OCI-LY1 (cell line): Measurements from ENCODE around the gene POLR2F.

ENCODE experiments used
- H2AFZ ChIP-seq: fragments of 200-600 bp; sonication (generic), shearing (Covaris generic); 2 replicates; pipeline ENCODE4 v1.6.0; 2014; ENCODE audit warnings: antibody characterized with exemption, mild to moderate bottlenecking, low read length
- H3F3A ChIP-seq: fragments of 200-600 bp; sonication (generic), shearing (Covaris generic); 2 replicates; pipeline ENCODE4 v1.6.0; 2014; ENCODE audit warnings: mild to moderate bottlenecking, antibody characterized with exemption, low read length, moderate library complexity; ENCODE audit not compliant: insufficient read depth
- H3K27ac ChIP-seq: fragments of 200-600 bp; sonication (generic); 2 replicates; pipeline ENCODE4 v1.5.1; 2014; ENCODE audit warnings: low read length, mixed run types, mild to moderate bottlenecking, low read depth; ENCODE audit not compliant: poor library complexity, severe bottlenecking
- H3K27me3 ChIP-seq: fragments of 200-600 bp; sonication (generic); 2 replicates; pipeline ENCODE4 v1.6.0; 2014; ENCODE audit warnings: antibody characterized with exemption, mild to moderate bottlenecking, low read length, moderate library complexity; ENCODE audit not compliant: insufficient read depth
- H3K36me3 ChIP-seq: fragments of 200-600 bp; sonication (generic); 2 replicates; pipeline ENCODE4 v1.6.1; 2014; ENCODE audit warnings: mild to moderate bottlenecking, antibody characterized with exemption, low read length, moderate library complexity, mixed read lengths; ENCODE audit not compliant: insufficient read depth
- H3K4me1 ChIP-seq: fragments of 200-600 bp; sonication (generic); 2 replicates; pipeline ENCODE4 v1.5.1; 2014; ENCODE audit warnings: mild to moderate bottlenecking, low read length, moderate library complexity; ENCODE audit not compliant: insufficient read depth, severe bottlenecking
- H3K4me2 ChIP-seq: fragments of 200-600 bp; sonication (generic), shearing (Covaris generic); 2 replicates; pipeline ENCODE4 v1.6.1; 2014; ENCODE audit warnings: low read length
- H3K4me3 ChIP-seq: fragments of 200-600 bp; sonication (generic); 2 replicates; pipeline ENCODE4 v1.5.1; 2014; ENCODE audit warnings: low read length, low read depth, mild to moderate bottlenecking, mixed read lengths; ENCODE audit not compliant: poor library complexity, severe bottlenecking
- H3K79me2 ChIP-seq: fragments of 200-600 bp; shearing (Covaris generic); 2 replicates; pipeline ENCODE4 v1.6.1; 2016; ENCODE audit warnings: mixed run types, low read length, mixed read lengths; ENCODE audit not compliant: insufficient read depth
- H3K9ac ChIP-seq: fragments of 200-600 bp; sonication (generic), shearing (Covaris generic); 2 replicates; pipeline ENCODE4 v1.6.1; 2014; ENCODE audit warnings: mild to moderate bottlenecking, low read length, mixed read lengths
- H3K9me2 ChIP-seq: fragments of 200-600 bp; sonication (generic), shearing (Covaris generic); 2 replicates; pipeline ENCODE4 v1.6.1; 2014; ENCODE audit warnings: low read depth, mild to moderate bottlenecking, low read length, mixed read lengths
- H3K9me3 ChIP-seq: fragments of 200-600 bp; shearing (Covaris generic); 2 replicates; pipeline ENCODE4 v1.6.1; 2014; ENCODE audit warnings: low read length, mixed read lengths
- H4K20me1 ChIP-seq: fragments of 200-600 bp; sonication (generic), shearing (Covaris generic); 2 replicates; pipeline ENCODE4 v1.6.0; 2016; ENCODE audit warnings: mild to moderate bottlenecking, low read length; ENCODE audit not compliant: insufficient read depth
- EZH2 ChIP-seq: fragments of 200-600 bp; sonication (generic), shearing (Covaris generic); IDR thresholded peaks from 2 replicates; pipeline ENCODE4 v1.8.0; 2017; ENCODE audit warnings: borderline replicate concordance, mixed run types, mild to moderate bottlenecking, antibody characterized with exemption, low read length, moderate library complexity, mixed read lengths
- TF ChIP-seq, protein P1 (sequence below): fragments of 200-600 bp; sonication (generic), shearing (Covaris generic); IDR thresholded peaks from 2 replicates; pipeline ENCODE4 v1.5.1; 2017; ENCODE audit warnings: mild to moderate bottlenecking, antibody characterized with exemption, low read length, moderate library complexity, mixed read lengths

POLR2F gene

DNA sequence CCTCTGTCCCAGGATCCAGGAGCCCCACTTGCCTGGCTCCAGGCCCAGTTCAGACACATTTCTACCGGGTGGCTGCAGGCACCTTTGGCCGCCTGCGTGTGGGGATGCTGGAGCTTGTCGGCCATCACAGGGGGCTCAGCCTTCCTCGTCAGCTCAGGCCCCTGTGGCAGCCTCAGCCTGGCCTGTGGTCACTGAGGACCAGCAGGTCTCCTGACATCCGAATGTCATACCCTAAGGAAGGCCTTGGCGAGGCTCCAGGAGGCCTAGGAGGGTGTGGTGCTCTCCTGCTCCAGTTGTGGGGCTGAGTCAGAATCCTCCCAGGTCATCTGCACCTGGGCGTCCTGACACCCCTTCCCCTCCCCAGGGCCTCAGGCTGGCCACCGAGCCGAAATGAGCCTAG is 45.7 kb downstream of the POLR2F start:
- Histone ChIP-seq H3K9ac (no peak overlapping the region), H3K4me3 (no peak overlapping the region), H3K9me2 (no peaks in the 10 kb centered on the region), H3K79me2 (no peaks in the 10 kb centered on the region), H3K4me1 (no peaks in the 10 kb centered on the region), H3K4me2 (no peak overlapping the region), H3K27ac (no peak overlapping the region), H3K27me3 (peaks cover 20% of the 10 kb centered on the region), H3K9me3 (no peaks in the 10 kb centered on the region), H3K36me3 (no peaks in the 10 kb centered on the region), H2AFZ (no peak overlapping the region), H4K20me1 (no peaks in the 10 kb centered on the region), H3F3A (no peaks in the 10 kb centered on the region)
- TF ChIP-seq EZH2: no peak
- TF ChIP-seq, protein P1, sequence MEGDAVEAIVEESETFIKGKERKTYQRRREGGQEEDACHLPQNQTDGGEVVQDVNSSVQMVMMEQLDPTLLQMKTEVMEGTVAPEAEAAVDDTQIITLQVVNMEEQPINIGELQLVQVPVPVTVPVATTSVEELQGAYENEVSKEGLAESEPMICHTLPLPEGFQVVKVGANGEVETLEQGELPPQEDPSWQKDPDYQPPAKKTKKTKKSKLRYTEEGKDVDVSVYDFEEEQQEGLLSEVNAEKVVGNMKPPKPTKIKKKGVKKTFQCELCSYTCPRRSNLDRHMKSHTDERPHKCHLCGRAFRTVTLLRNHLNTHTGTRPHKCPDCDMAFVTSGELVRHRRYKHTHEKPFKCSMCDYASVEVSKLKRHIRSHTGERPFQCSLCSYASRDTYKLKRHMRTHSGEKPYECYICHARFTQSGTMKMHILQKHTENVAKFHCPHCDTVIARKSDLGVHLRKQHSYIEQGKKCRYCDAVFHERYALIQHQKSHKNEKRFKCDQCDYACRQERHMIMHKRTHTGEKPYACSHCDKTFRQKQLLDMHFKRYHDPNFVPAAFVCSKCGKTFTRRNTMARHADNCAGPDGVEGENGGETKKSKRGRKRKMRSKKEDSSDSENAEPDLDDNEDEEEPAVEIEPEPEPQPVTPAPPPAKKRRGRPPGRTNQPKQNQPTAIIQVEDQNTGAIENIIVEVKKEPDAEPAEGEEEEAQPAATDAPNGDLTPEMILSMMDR: no peak

DNA sequence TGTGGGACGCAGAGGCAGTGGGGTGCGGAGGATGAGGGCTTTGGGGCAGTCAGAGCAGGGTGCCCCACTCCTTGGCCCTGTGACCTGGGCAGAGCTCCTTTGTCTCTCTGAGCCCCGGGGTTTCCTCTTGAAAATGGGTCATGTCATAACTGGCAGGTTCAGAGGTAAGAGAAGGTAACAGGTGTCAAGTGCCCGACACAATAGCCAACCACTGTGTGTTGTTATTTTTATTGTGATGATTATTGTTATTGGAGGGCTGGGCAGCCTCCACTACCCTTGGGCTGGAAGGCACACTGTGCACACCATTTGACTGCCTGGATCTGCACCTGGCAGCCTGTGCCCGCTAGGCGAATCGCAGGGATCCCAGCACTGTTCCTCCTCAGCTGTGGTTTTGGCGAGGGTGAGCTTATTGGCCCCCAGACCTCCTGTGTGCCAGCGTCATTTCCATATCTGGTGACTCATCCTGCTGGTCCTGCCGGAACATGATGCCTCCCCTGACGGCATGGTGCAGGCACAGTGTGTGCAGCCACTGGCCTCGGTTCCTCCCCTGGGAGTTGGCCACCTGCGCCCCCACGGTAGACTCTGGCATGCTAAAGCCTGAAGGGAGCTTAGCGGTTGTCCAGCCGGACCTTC is 46.3 kb downstream of the POLR2F start:
- H2AFZ ChIP-seq: no peak overlapping the region
- no peaks in the 10 kb centered on the region for H3K79me2 ChIP-seq
- no peak overlapping the region for H3K27ac ChIP-seq
- no peaks in the 10 kb centered on the region for H3F3A ChIP-seq
- H3K9me3 ChIP-seq: no peaks in the 10 kb centered on the region
- H3K9ac ChIP-seq: no peak overlapping the region
- no peak overlapping the region for H3K4me3 ChIP-seq
- no peaks in the 10 kb centered on the region for H3K9me2 ChIP-seq
- no peaks in the 10 kb centered on the region for H3K36me3 ChIP-seq
- no peaks in the 10 kb centered on the region for H3K4me1 ChIP-seq
- no peak overlapping the region for H3K4me2 ChIP-seq
- H4K20me1 ChIP-seq: no peaks in the 10 kb centered on the region
- TF ChIP-seq EZH2: no peak
- TF ChIP-seq, protein P1: no peak
- H3K27me3 ChIP-seq: peaks cover 21% of the 10 kb centered on the region

DNA sequence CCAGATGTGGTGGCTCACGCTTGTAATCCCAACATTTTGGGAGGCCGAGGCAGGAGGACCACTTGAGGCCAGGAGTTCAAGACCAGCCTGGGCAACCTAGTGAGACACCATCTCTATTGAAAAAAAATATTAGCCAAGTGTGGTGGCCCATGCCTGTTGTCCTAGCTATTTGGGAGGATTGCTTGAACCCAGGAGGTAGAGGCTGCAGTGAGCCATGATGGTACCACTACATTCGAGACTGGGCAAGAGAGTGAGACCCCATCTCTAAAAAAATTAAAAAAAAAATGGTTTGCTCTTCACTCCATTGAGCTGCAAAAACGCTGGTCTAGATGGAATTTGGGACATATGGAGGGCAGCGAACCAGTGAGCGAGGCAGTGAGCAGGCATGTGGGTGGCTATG is 52.4 kb downstream of the POLR2F start:
- Histone ChIP-seq H3K4me1 (no peaks in the 10 kb centered on the region), H2AFZ (no peak overlapping the region), H3K4me2 (no peak overlapping the region), H4K20me1 (no peaks in the 10 kb centered on the region), H3K27ac (no peak overlapping the region), H3K4me3 (no peak overlapping the region), H3K9me2 (no peaks in the 10 kb centered on the region), H3K79me2 (no peaks in the 10 kb centered on the region), H3F3A (no peaks in the 10 kb centered on the region), H3K9ac (no peak overlapping the region), H3K27me3 (peaks cover 9% of the 10 kb centered on the region; the same call in 1 of the 2 replicates), H3K36me3 (no peaks in the 10 kb centered on the region), H3K9me3 (no peaks in the 10 kb centered on the region)
- no peak for TF ChIP-seq EZH2
- TF ChIP-seq, protein P1: no peak
